Measurements from ENCODE around the gene BCL7A.

- TF ChIP-seq CTCF (IDR thresholded peaks at IDR 0.05; ENCODE audit: insufficient read depth, low read length, poor library complexity, severe bottlenecking) = no peak
- TF ChIP-seq EZH2phosphoT487 (conservative IDR thresholded peaks at IDR 0.05; ENCODE audit: low read length) = no peak
Measured at GRCh38 chr12:122086116-122086515, 64.4 kb downstream of the BCL7A start.

All from SU-DHL-6 (cell line).